Uterus (tissue), 4 donors: Measurements from ENCODE around the gene NRXN3. TPM values are rescaled to one million over a fixed set of nuclear protein-coding genes. Genes with fewer than 3 reads are reported as not detected.

Source experiments
- DNase-seq, 2 donors: peaks; one replicate each; pipeline ENCODE4 v3.0.0-alpha.2; 2019 to 2020
- H3K27ac ChIP-seq, 2 donors: fragments of 200-600 bp; sonication (generic); 1 replicate in 1 of 2; 2 replicates in 1 of 2; pipeline ENCODE4 v1.5.1; 2016 to 2018
- H3K27me3 ChIP-seq, 2 donors: fragments of 200-600 bp; sonication (generic); one replicate each; pipeline ENCODE4 v1.5.1; 2018 to 2019; ENCODE audit warnings: control low read depth in 1 of 2
- H3K36me3 ChIP-seq, 2 donors: fragments of 200-600 bp; sonication (generic); one replicate each; pipeline ENCODE4 v1.5.1; 2019; ENCODE audit warnings: control low read depth in 1 of 2
- H3K4me1 ChIP-seq, 2 donors: fragments of 200-600 bp; sonication (generic); one replicate each; pipeline ENCODE4 v1.5.1; 2018 to 2019; ENCODE audit warnings: control low read depth in 1 of 2
- H3K4me3 ChIP-seq, 2 donors: fragments of 200-600 bp; sonication (generic); 1 replicate in 1 of 2; 2 replicates in 1 of 2; pipeline ENCODE4 v1.5.1; 2018 to 2019; ENCODE audit warnings: mild to moderate bottlenecking in 1 of 2
- H3K9me3 ChIP-seq, 2 donors: fragments of 200-600 bp; sonication (generic); one replicate each; pipeline ENCODE4 v1.5.1; 2019; ENCODE audit warnings: control low read depth in 1 of 2
- CTCF ChIP-seq, 4 experiments: fragments of 200-600 bp in 2 of 4; fragments of 450-650 bp in 2 of 4; sonication (generic) in 2 of 4; IDR thresholded peaks; one replicate each; pipeline ENCODE4 v1.5.1; 2016 to 2019; ENCODE audit warnings: antibody characterized with exemption in 4 of 4, mild to moderate bottlenecking in 2 of 4, moderate library complexity in 1 of 4
- POLR2A ChIP-seq, 2 donors: fragments of 450-650 bp; IDR thresholded peaks; one replicate each; pipeline ENCODE4 v1.6.1; 2016; ENCODE audit warnings: antibody characterized with exemption in 2 of 2, mild to moderate bottlenecking in 1 of 2, moderate library complexity in 1 of 2
- intact Hi-C: fragments of 100-400 bp; cut with DNase I; formaldehyde crosslinking; loops from one replicate; pipeline ENCODE4 v1.15.1; 2023; ENCODE audit warnings: low total_unique reads
- total RNA-seq, 4 donors: library from RNA; depleted of rRNA in 3 of 4; stranded (reverse); fragments of >200 nt in 3 of 4; gene quantifications; one replicate each; pipeline versions ENCODE4 v1.1.0 to v1.2.4, GENCODE V29; 2014 to 2023
- donor health status: DM: yes; HTN: yes; CAD: no.

Gene NRXN3
- total RNA-seq, 4 donors from 2014 or later: 2.9 to 17.0 (median 4.4) TPM

- TF ChIP-seq CTCF (IDR thresholded peaks at IDR 0.05): no peak
- TF ChIP-seq POLR2A (IDR thresholded peaks at IDR 0.05): no peak
- Histone ChIP-seq H3K4me3 (no peak overlapping the region), H3K4me1 (no peaks in the 10 kb centered on the region), H3K9me3 (no peaks in the 10 kb centered on the region), H3K27me3 (no peaks in the 10 kb centered on the region), H3K27ac (no peak overlapping the region), H3K36me3 (no peaks in the 10 kb centered on the region)
- intact Hi-C loops: no loop called here
- no peak for DNase-seq
These were observed 1495.4 kb downstream of the NRXN3 start for GRCh38 chr14:79665556-79665955.

- intact Hi-C loops: no loop called here
- DNase-seq: no peak
- no peak overlapping the region for H3K27ac ChIP-seq
- H3K36me3 ChIP-seq: no peaks in the 10 kb centered on the region
- H3K4me3 ChIP-seq: no peak overlapping the region
- H3K9me3 ChIP-seq: no peaks in the 10 kb centered on the region
- H3K4me1 ChIP-seq: no peaks in the 10 kb centered on the region
- no peaks in the 10 kb centered on the region for H3K27me3 ChIP-seq
- no peak for TF ChIP-seq POLR2A (IDR thresholded peaks at IDR 0.05)
- TF ChIP-seq CTCF (IDR thresholded peaks at IDR 0.05): no peak
These were observed 1498.8 kb downstream of the NRXN3 start for GRCh38 chr14:79668951-79669350.

GRCh38 chr14:79670811-79671210 is 1500.6 kb downstream of the NRXN3 start:
- H3K4me3 ChIP-seq: no peak overlapping the region
- intact Hi-C loops: no loop called here
- H3K27ac ChIP-seq: no peak overlapping the region
- no peaks in the 10 kb centered on the region for H3K9me3 ChIP-seq
- DNase-seq: no peak
- H3K4me1 ChIP-seq: no peaks in the 10 kb centered on the region
- H3K27me3 ChIP-seq: no peaks in the 10 kb centered on the region
- no peak for TF ChIP-seq POLR2A (IDR thresholded peaks at IDR 0.05)
- no peak for TF ChIP-seq CTCF (IDR thresholded peaks at IDR 0.05)
- no peaks in the 10 kb centered on the region for H3K36me3 ChIP-seq

GRCh38 chr14:79680087-79680486 is 1509.9 kb downstream of the NRXN3 start:
- Histone ChIP-seq H3K9me3 (no peaks in the 10 kb centered on the region), H3K4me3 (no peak overlapping the region), H3K27ac (no peak overlapping the region), H3K4me1 (no peaks in the 10 kb centered on the region), H3K36me3 (no peaks in the 10 kb centered on the region), H3K27me3 (no peaks in the 10 kb centered on the region)
- no peak for DNase-seq
- TF ChIP-seq CTCF (IDR thresholded peaks at IDR 0.05) (no peak), POLR2A (IDR thresholded peaks at IDR 0.05) (no peak)
- intact Hi-C loops: no loop called here

- Histone ChIP-seq H3K27me3 (no peaks in the 10 kb centered on the region), H3K9me3 (no peaks in the 10 kb centered on the region), H3K27ac (no peak overlapping the region), H3K4me1 (no peaks in the 10 kb centered on the region), H3K4me3 (no peak overlapping the region), H3K36me3 (no peaks in the 10 kb centered on the region)
- no peak for DNase-seq
- TF ChIP-seq CTCF (IDR thresholded peaks at IDR 0.05) (no peak), POLR2A (IDR thresholded peaks at IDR 0.05) (no peak)
- intact Hi-C loops: no loop called here
These were observed 1516.0 kb downstream of the NRXN3 start for GRCh38 chr14:79686196-79686595.
